Stimulated activated CD4-positive, alpha-beta T cell treated with anti-CD3 and anti-CD28 coated beads, Interleukin-4, amount 100 ng/mL, for 1 hour (primary cell): ENCODE measurements around the gene RIT2.

Experiments used
- DNase-seq: peaks from one replicate; pipeline ENCODE4 v3.0.0-alpha.2; 2020

RIT2 gene

DNA sequence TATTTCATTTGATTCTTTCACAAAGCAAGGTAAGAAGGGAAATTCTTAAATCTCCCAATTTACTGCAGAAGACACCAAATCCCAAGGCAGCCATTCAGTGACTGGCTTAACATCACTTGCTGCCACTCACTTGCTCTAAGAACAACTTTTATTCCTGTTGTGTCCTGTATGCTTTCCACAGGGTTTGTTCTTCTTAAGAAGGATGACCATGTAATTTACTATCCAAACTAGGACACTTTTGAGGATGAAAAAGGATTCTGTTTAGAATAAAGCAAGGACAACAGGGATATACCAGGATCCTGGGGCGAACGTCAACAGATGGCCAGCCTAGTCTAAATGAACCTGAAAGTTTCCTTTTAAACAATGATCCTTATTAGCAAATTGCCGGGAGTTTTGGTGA, 34.8 kb downstream of the RIT2 start:
- no peak for DNase-seq

DNA sequence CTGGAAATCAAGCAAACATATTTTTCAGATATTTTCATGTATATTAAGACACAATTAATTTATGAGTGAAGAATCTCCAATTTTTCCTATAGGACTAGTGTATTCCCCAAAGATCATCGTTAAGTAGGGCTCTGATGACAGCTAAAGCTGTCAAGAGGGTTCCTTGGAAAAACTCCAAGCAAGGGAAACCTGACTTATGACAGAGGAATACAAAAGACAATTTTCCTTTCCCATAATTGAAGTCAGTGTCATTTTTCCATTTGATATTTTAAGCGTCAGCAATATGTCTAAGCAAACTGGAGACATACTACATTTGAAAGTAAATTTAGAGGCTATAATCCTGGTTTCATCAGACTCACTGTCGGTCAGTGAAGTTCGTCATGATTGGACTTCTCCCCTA, 36.1 kb downstream of the RIT2 start:
- DNase-seq: no peak

- no peak for DNase-seq
Observed at GRCh38 chr18:43078478-43079092, 36.9 kb downstream of the RIT2 start.

DNA sequence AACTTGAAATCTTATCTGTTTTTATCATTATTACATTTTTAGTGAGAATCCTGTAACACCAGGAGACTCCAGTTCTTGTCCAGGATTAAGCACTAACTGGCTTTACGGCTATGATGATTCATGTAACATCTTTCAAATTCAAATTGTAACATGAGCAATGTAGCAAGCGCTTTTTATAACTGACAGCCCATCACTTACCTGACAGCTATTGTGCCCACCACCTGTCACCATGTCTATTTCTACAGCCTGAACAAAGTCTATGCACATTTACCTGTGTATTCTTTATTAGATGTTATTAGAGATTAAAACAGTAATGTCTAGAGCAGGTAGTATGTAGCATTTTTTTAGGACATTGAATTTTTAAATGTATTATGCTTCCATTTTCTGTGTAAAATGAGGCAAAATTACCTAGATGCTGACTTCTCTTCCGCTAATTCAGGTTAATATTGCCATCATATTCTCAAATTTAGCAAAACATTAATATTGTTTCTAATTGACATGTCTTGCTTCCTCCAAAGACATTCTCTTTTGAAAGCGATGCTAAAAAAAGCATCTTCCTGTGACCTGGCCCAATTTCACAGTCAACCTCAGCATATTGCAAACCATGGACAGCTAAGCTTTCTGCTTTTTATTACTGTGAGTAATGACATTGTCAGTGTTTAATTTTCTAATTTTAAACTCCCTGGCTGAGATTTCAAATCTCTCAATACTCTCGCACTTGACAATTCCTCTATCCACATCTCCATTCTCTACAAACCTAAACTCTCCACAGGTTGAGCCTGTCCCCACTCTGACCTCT, 37.8 kb downstream of the RIT2 start:
- DNase-seq: no peak

DNA sequence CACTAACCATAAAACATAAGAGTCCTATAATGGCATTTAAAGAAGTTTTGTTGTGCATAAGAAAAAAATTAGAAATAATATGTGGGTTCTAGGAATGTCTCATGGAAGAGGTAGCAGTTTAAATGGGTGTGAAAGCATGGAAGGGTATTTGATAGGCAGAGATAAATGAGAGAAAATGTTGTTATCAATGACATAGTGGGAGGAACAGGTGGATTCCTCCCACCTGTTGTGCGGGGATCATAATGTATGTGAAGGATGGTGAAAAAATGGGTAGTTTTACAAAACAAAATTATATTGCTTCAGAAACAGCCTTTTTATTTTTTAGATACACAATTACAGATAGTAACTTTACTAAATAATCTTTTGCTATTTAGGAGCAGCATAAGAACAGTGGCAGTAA, 41.7 kb downstream of the RIT2 start:
- DNase-seq: no peak

DNA sequence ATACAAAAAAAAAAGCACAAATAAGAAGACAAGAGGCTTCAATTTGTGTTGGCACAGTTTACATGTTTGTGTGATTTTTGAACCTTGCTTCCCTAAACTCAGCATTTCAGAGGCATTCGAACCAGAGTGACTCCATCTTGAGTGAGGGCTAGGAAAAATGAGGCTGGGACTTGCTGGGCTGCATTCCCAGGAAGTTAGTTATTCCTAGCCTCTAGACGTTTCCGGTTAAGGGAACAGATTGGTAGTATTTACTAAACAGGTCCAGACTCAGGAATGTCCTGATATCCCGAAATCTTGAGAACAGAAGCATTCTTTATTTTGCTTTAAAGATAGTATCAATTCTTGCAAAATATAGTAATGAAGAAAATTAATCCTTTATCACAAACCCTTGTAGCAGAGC, 46.7 kb downstream of the RIT2 start:
- DNase-seq: no peak

DNA sequence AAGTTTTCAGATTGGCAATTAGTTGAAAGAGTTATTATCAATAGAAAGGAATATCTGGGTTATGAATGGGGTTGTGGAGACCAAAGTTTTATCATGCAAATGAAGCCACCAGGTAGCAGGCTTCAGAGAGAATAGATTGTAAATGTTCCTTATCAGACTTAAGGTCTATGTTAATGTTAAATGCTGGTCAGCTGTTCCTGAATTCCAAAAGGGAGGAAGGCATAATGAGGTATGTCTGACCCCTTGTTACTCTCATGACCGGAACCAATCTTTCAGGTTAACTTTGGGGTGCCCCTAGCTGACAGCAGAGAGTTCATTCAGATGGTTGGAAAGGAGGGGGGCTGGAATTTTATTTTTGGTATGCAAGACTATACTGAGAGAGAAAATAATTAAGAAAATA, 47.9 kb downstream of the RIT2 start:
- DNase-seq: no peak

GRCh38 chr18:43061816-43062215, 53.7 kb downstream of the RIT2 start:
- DNase-seq: no peak

DNA sequence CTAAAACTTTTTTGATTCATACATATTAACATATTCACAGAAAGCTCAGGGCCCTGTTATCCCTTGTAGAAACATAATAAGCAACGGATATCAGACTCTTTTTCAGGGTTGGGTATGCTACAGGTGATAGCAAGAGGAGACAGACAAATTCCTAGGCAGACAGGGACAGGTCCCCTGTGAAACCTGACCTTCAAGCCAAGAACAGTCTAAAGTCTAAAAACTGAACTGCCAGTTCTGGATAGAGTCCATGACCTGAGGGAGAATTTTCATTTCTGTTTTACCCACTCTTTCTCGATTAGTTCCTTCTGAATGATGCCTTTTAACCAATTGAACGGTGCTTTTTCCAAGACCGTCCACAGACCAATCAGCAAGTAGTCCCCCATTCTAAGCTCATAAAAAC, 54.2 kb downstream of the RIT2 start:
- DNase-seq: no peak

- DNase-seq: no peak
Observed at GRCh38 chr18:43060020-43060419, 55.5 kb downstream of the RIT2 start.

- DNase-seq: no peak
Observed at GRCh38 chr18:43054815-43055519, 60.5 kb downstream of the RIT2 start.

GRCh38 chr18:43049021-43049420, 66.5 kb downstream of the RIT2 start:
- no peak for DNase-seq

GRCh38 chr18:43046322-43046721, 69.2 kb downstream of the RIT2 start:
- no peak for DNase-seq

- no peak for DNase-seq
Observed at GRCh38 chr18:43043626-43044025, 71.9 kb downstream of the RIT2 start.

- DNase-seq: no peak
Observed at GRCh38 chr18:43040281-43040680, 75.2 kb downstream of the RIT2 start.

GRCh38 chr18:43034683-43035500, 80.6 kb downstream of the RIT2 start:
- DNase-seq: no peak

DNA sequence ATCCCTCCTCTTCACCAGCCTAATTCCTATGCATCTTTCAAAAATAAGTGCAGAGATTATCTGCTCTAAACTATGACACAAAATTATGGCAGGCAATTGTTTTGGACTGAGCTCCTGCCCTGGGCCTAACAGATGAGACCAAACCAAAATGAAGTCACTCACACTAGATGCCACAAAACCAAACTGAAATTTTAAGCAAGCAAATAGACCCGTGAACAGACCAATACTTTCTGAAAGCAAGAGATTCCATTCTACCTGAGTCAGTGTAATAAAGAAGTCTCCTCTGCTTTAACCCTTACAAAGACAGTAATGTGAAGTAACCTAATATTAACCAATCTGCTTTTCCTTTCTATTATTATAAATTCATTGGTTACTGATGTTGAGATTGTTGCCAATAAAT, 84.3 kb downstream of the RIT2 start:
- no peak for DNase-seq

- DNase-seq: no peak
Observed at GRCh38 chr18:43029414-43029813, 86.1 kb downstream of the RIT2 start.

- DNase-seq: no peak
Observed at GRCh38 chr18:43022874-43023273, 92.6 kb downstream of the RIT2 start.

GRCh38 chr18:43017622-43018021, 97.9 kb downstream of the RIT2 start:
- no peak for DNase-seq

- DNase-seq: no peak
Observed at GRCh38 chr18:43013486-43013885, 102.0 kb downstream of the RIT2 start.

DNA sequence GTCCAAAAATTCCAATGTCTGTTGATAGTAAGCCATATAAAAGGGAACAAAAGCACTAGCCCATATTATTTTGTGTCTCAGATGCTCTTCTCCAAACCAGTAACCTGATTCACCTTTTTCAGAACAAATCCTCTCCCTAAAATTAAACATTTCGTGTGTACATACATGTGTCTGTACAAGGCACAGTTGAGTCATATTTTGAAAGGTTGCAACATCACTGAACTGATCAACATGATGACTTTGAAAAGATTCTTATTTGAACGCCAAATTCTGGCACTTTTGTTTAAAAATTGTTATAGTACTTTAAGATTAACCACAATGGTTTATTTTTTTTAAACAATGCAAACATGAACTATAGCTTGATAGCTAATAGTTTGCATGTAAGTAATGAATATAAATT, 102.5 kb downstream of the RIT2 start:
- no peak for DNase-seq

- no peak for DNase-seq
Observed at GRCh38 chr18:43010611-43011010, 104.9 kb downstream of the RIT2 start.
